Natural killer cell (primary cell): Measurements from ENCODE around the gene IL1RAPL1. TPM values are rescaled to one million over a fixed set of nuclear protein-coding genes. Genes with fewer than 3 reads are reported as not detected.

Source experiments
- ATAC-seq, 3 donors: fragments of 150-1000 bp in 2 of 3; fragments of 200-7000 bp in 1 of 3; cut with Tn5 transposase; 1 replicate in 1 of 3; 2 replicates in 2 of 3; pipeline ENCODE4 v1.10.0; 2021; ENCODE audit warnings: mild to moderate bottlenecking in 2 of 3, moderate library complexity in 2 of 3
- DNase-seq, 2 donors: peaks; one replicate each; pipeline versions ENCODE4 v3.0.0 to v3.0.0-alpha.2; 2013 to 2021; ENCODE audit warnings: mixed read lengths in 1 of 2
- H3K27ac ChIP-seq: one replicate; pipeline ENCODE4 v1.5.1; 2013; ENCODE audit warnings: mild to moderate bottlenecking, low read length
- H3K27me3 ChIP-seq: one replicate; pipeline ENCODE4 v1.6.1; 2013; ENCODE audit warnings: low read length; ENCODE audit not compliant: control insufficient read depth, insufficient read depth
- H3K36me3 ChIP-seq: one replicate; pipeline ENCODE4 v1.6.1; 2013; ENCODE audit warnings: low read length; ENCODE audit not compliant: control insufficient read depth, insufficient read depth
- H3K4me1 ChIP-seq: one replicate; pipeline ENCODE4 v1.6.1; 2013; ENCODE audit warnings: low read length; ENCODE audit not compliant: control insufficient read depth, insufficient read depth
- H3K4me3 ChIP-seq: one replicate; pipeline ENCODE4 v1.5.1; 2013; ENCODE audit warnings: low read length
- H3K9me3 ChIP-seq: one replicate; pipeline ENCODE4 v1.6.1; 2013; ENCODE audit warnings: low read length; ENCODE audit not compliant: control insufficient read depth, insufficient read depth
- H3K27ac Mint-ChIP-seq, 2 donors: one replicate each; pipeline ENCODE4 v1.8.0; 2022; ENCODE audit warnings: mild to moderate bottlenecking in 2 of 2, mixed read lengths in 2 of 2, moderate library complexity in 1 of 2
- H3K27me3 Mint-ChIP-seq, 2 donors: one replicate each; pipeline ENCODE4 v1.8.0; 2022; ENCODE audit warnings: low read depth in 2 of 2, mixed read lengths in 2 of 2
- H3K36me3 Mint-ChIP-seq: one replicate; pipeline ENCODE4 v1.8.0; 2022; ENCODE audit warnings: mixed read lengths
- H3K4me1 Mint-ChIP-seq, 2 donors: one replicate each; pipeline ENCODE4 v1.8.0; 2022; ENCODE audit warnings: mixed read lengths in 2 of 2
- H3K4me3 Mint-ChIP-seq: one replicate; pipeline ENCODE4 v1.8.0; 2022; ENCODE audit warnings: mild to moderate bottlenecking, moderate library complexity, mixed read lengths
- H3K9me3 Mint-ChIP-seq, 2 donors: one replicate each; pipeline ENCODE4 v1.8.0; 2022; ENCODE audit warnings: mixed read lengths in 2 of 2
- WGBS: methylation state at CpG from one replicate; pipeline ENCODE4 v1.1.7; 2013; ENCODE audit warnings: missing lambda C conversion rate; ENCODE audit not compliant: insufficient coverage; 5-methylcytosine and 5-hydroxymethylcytosine counted together
- intact Hi-C: fragments of 100-400 bp; cut with micrococcal nuclease; formaldehyde crosslinking; loops from one replicate; pipeline ENCODE4 v1.14.2; 2022
- total RNA-seq, 4 donors: library from RNA; stranded (reverse); fragments of 120-200 nt in 1 of 4; gene quantifications; one replicate each; pipeline versions ENCODE4 v1.2.3 to v1.2.4, GENCODE V29; 2013 to 2022
- TF ChIP-seq, protein P1 (sequence below): fragments of 200-600 bp; IDR thresholded peaks from one replicate; pipeline ENCODE4 v1.8.0; 2022; ENCODE audit warnings: antibody characterized with exemption

The IL1RAPL1 gene
- total RNA-seq, 3 donors from 2014 or later (not counting 1 experiment from before 2014, with no cell fraction given) = not detected

DNA sequence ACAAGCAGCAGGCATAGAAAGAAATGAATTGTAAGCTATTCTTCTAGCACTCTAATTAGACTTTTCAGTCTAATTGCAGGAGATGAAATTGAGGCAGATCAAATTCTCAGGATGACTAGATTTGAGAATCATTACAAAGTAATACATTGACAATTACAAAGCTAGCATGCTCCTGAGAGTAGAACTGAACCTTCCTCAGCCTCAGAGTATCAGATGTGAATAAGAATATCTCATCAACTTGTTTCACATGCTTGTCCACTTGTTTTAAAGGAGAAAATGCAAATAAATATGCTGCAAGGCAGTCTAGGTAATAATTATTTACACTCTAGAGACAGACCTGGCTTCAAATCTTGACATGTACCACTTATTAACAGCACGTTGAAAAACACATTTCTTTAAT, 1137.1 kb downstream of the IL1RAPL1 start:
- H3K9me3 Mint-ChIP-seq = peaks cover 0 to 2% of the 10 kb centered on the region in 2 donors
- ATAC-seq = no peak
- no peaks in the 10 kb centered on the region for H3K4me1 ChIP-seq
- no peaks in the 10 kb centered on the region for H3K27me3 Mint-ChIP-seq
- no peak for DNase-seq
- WGBS = no CpG with 5 or more reads among the region's 1 CpG
- no peaks in the 10 kb centered on the region for H3K9me3 ChIP-seq
- no peak overlapping the region for H3K27ac Mint-ChIP-seq
- intact Hi-C loops = no loop called here
- H3K36me3 ChIP-seq = no peaks in the 10 kb centered on the region
- H3K36me3 Mint-ChIP-seq = no peaks in the 10 kb centered on the region
- no peak overlapping the region for H3K27ac ChIP-seq
- H3K4me3 ChIP-seq = no peak overlapping the region
- H3K4me3 Mint-ChIP-seq = no peak overlapping the region
- TF ChIP-seq, protein P1, sequence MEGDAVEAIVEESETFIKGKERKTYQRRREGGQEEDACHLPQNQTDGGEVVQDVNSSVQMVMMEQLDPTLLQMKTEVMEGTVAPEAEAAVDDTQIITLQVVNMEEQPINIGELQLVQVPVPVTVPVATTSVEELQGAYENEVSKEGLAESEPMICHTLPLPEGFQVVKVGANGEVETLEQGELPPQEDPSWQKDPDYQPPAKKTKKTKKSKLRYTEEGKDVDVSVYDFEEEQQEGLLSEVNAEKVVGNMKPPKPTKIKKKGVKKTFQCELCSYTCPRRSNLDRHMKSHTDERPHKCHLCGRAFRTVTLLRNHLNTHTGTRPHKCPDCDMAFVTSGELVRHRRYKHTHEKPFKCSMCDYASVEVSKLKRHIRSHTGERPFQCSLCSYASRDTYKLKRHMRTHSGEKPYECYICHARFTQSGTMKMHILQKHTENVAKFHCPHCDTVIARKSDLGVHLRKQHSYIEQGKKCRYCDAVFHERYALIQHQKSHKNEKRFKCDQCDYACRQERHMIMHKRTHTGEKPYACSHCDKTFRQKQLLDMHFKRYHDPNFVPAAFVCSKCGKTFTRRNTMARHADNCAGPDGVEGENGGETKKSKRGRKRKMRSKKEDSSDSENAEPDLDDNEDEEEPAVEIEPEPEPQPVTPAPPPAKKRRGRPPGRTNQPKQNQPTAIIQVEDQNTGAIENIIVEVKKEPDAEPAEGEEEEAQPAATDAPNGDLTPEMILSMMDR = no peak
- no peaks in the 10 kb centered on the region for H3K27me3 ChIP-seq
- H3K4me1 Mint-ChIP-seq = no peaks in the 10 kb centered on the region

DNA sequence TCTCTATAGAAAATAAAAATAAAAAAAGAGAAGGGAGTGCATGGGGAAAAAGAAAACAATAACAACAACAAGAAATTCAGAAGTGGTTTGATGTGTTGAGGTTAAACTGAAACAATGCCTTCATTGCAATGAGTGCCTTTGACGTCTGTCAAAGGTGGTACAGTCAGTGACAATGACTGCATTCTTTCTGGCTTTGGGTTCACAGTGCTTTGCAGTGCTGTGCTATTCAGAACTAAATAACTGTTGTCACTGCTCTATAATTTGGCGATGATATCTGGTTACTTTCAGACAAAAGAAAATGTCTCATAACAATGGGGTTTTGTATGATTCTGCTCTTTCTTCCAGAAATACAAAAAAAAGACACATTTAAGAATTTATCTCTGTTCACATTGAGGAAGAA, 1139.6 kb downstream of the IL1RAPL1 start:
- DNase-seq = no peak
- H3K4me1 ChIP-seq = no peaks in the 10 kb centered on the region
- no peak overlapping the region for H3K4me3 ChIP-seq
- H3K9me3 ChIP-seq = no peaks in the 10 kb centered on the region
- H3K4me3 Mint-ChIP-seq = no peak overlapping the region
- H3K27ac Mint-ChIP-seq = no peak overlapping the region
- H3K36me3 Mint-ChIP-seq = no peaks in the 10 kb centered on the region
- intact Hi-C loops = no loop called here
- H3K27me3 Mint-ChIP-seq = no peaks in the 10 kb centered on the region
- H3K27ac ChIP-seq = no peak overlapping the region
- TF ChIP-seq, protein P1 = no peak
- no peaks in the 10 kb centered on the region for H3K4me1 Mint-ChIP-seq
- H3K36me3 ChIP-seq = no peaks in the 10 kb centered on the region
- no peak for ATAC-seq
- 67% methylated on average over 1 of the region's 2 CpGs for WGBS
- peaks cover 2 to 6% of the 10 kb centered on the region in 2 donors for H3K9me3 Mint-ChIP-seq
- H3K27me3 ChIP-seq = no peaks in the 10 kb centered on the region

DNA sequence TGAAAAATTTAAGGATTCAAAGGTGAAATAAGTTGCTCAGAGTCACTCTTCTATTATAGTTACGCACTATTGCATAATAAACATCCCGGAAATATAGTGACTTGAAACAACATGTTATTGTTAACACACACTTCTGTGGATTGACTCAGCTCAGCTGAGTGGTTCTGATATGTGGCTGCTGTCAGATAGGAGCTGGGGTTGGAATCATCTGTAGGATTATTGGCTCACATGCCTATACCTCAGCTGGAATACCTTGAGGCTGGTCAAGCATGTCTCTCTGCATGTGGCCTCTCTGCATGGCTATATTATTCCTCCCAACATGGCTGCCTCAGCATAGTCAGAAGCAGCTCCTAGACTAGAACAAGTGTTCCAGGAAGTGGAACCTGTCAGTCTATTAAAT, 1141.4 kb downstream of the IL1RAPL1 start:
- Mint-ChIP-seq H3K27me3 (no peaks in the 10 kb centered on the region), H3K36me3 (no peaks in the 10 kb centered on the region), H3K4me3 (no peak overlapping the region), H3K27ac (no peak overlapping the region), H3K9me3 (peaks cover 4 to 9% of the 10 kb centered on the region in 2 donors), H3K4me1 (no peaks in the 10 kb centered on the region)
- Histone ChIP-seq H3K27ac (no peak overlapping the region), H3K36me3 (no peaks in the 10 kb centered on the region), H3K27me3 (no peaks in the 10 kb centered on the region), H3K9me3 (no peaks in the 10 kb centered on the region), H3K4me1 (no peaks in the 10 kb centered on the region), H3K4me3 (no peak overlapping the region)
- intact Hi-C loops = no loop called here
- ATAC-seq (no peak), DNase-seq (no peak)
- WGBS = no CpG with 5 or more reads among the region's 2 CpGs
- TF ChIP-seq, protein P1 = no peak

GRCh38 chrX:29744966-29745365, 1157.7 kb downstream of the IL1RAPL1 start:
- Histone ChIP-seq H3K27me3 (no peaks in the 10 kb centered on the region), H3K4me1 (no peaks in the 10 kb centered on the region), H3K36me3 (no peaks in the 10 kb centered on the region), H3K4me3 (no peak overlapping the region), H3K9me3 (no peaks in the 10 kb centered on the region), H3K27ac (no peak overlapping the region)
- no peaks in the 10 kb centered on the region for H3K36me3 Mint-ChIP-seq
- ATAC-seq (no peak), DNase-seq (no peak)
- no CpG with 5 or more reads among the region's 2 CpGs for WGBS
- H3K9me3 Mint-ChIP-seq = peaks cover 8 to 12% of the 10 kb centered on the region in 2 donors
- TF ChIP-seq, protein P1 = no peak
- H3K27me3 Mint-ChIP-seq = no peaks in the 10 kb centered on the region
- no peaks in the 10 kb centered on the region for H3K4me1 Mint-ChIP-seq
- intact Hi-C loops = no loop called here
- no peak overlapping the region for H3K4me3 Mint-ChIP-seq
- H3K27ac Mint-ChIP-seq = no peak overlapping the region
